ENCODE results near the gene C19orf67.

DNA sequence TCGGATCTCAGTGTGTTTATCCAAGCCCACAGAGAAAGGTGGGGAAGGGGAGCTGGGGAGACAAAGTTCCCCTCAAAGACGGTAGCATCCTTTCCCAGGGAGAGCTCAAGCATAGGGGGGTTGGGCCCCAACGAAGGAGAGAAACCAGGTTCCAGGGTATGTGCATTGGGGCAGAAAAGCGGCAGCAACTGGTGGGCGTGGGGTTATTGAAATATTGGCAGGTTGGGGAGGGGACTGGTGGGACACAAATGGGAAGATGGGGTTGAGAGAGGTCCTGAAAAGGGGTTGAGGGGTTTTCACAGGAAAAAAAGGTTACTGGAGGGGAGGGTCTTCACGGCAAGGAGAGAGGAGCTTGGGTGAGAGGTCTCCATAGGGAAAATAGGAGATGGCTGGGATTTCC is 49.8 kb upstream of the C19orf67 start:
- TF ChIP-seq, protein P1, sequence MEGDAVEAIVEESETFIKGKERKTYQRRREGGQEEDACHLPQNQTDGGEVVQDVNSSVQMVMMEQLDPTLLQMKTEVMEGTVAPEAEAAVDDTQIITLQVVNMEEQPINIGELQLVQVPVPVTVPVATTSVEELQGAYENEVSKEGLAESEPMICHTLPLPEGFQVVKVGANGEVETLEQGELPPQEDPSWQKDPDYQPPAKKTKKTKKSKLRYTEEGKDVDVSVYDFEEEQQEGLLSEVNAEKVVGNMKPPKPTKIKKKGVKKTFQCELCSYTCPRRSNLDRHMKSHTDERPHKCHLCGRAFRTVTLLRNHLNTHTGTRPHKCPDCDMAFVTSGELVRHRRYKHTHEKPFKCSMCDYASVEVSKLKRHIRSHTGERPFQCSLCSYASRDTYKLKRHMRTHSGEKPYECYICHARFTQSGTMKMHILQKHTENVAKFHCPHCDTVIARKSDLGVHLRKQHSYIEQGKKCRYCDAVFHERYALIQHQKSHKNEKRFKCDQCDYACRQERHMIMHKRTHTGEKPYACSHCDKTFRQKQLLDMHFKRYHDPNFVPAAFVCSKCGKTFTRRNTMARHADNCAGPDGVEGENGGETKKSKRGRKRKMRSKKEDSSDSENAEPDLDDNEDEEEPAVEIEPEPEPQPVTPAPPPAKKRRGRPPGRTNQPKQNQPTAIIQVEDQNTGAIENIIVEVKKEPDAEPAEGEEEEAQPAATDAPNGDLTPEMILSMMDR (IDR thresholded peaks at IDR 0.05; ENCODE audit: insufficient read depth, low read depth, low read length) = no peak
- no peak for TF ChIP-seq EZH2 (IDR thresholded peaks at IDR 0.05; ENCODE audit: insufficient read depth, low read length)
